Tibial artery (tissue), 4 donors: Measurements from ENCODE around the gene SMC3.
A peak's percentile ranks its signal among the peaks of the same experiment; 100 is the strongest.

Experiments
- DNase-seq, 2 donors: peaks; one replicate each; pipeline ENCODE4 v3.0.0-alpha.2; 2019
- H3K27ac ChIP-seq, 2 donors: fragments of 200-600 bp; sonication (generic) in 1 of 2; 1 replicate in 1 of 2; 2 replicates in 1 of 2; pipeline ENCODE4 v1.5.1; 2018 to 2019; ENCODE audit warnings: mild to moderate bottlenecking in 1 of 2
- H3K27me3 ChIP-seq, 2 donors: fragments of 200-600 bp; sonication (generic) in 1 of 2; one replicate each; pipeline versions ENCODE4 v1.5.1 to v1.6.0; 2016 to 2019
- H3K36me3 ChIP-seq, 3 donors: fragments of 200-600 bp; sonication (generic) in 2 of 3; one replicate each; pipeline ENCODE4 v1.5.1; 2016 to 2019; ENCODE audit warnings: mild to moderate bottlenecking in 2 of 3
- H3K4me1 ChIP-seq, 4 donors: fragments of 200-600 bp; sonication (generic) in 2 of 4; 1 replicate in 3 of 4; 2 replicates in 1 of 4; pipeline ENCODE4 v1.5.1; 2016 to 2019
- H3K4me3 ChIP-seq, 2 donors: fragments of 200-600 bp; sonication (generic) in 1 of 2; 1 replicate in 1 of 2; 2 replicates in 1 of 2; pipeline ENCODE4 v1.5.1; 2018 to 2019; ENCODE audit warnings: mild to moderate bottlenecking in 2 of 2
- H3K9me3 ChIP-seq, 3 donors: fragments of 200-600 bp; sonication (generic) in 1 of 3; one replicate each; pipeline ENCODE4 v1.5.1; 2016 to 2019
- CTCF ChIP-seq, 2 experiments: fragments of 200-600 bp in 1 of 2; fragments of 450-650 bp in 1 of 2; IDR thresholded peaks; one replicate each; pipeline ENCODE4 v1.5.1; 2017 to 2019; ENCODE audit warnings: antibody characterized with exemption in 2 of 2, mild to moderate bottlenecking in 1 of 2, moderate library complexity in 1 of 2
- intact Hi-C: fragments of 100-400 bp; cut with DNase I; formaldehyde crosslinking; loops from one replicate; pipeline ENCODE4 v1.15.0; 2023; ENCODE audit warnings: low total_unique reads

SMC3 gene

GRCh38 chr10:110556969-110557601 is 10.4 kb upstream of the SMC3 start:
- no peaks in the 10 kb centered on the region for H3K9me3 ChIP-seq
- no peaks in the 10 kb centered on the region for H3K4me1 ChIP-seq
- no peak overlapping the region for H3K4me3 ChIP-seq
- TF ChIP-seq CTCF (IDR thresholded peaks at IDR 0.05) = peak; percentile 52 to 63
- DNase-seq = peak in 1 of 2 donors; percentile 36
- H3K27ac ChIP-seq = no peak overlapping the region
- H3K27me3 ChIP-seq = peaks cover 0 to 15% of the 10 kb centered on the region in 2 donors
- intact Hi-C loops = loop anchor here (5.0 kb wide), 1 partner anchor 1005 kb away; no protein-coding TSS in a partner anchor
- no peaks in the 10 kb centered on the region for H3K36me3 ChIP-seq

- no peaks in the 10 kb centered on the region for H3K9me3 ChIP-seq
- TF ChIP-seq CTCF (IDR thresholded peaks at IDR 0.05) = no peak
- no peaks in the 10 kb centered on the region for H3K4me1 ChIP-seq
- DNase-seq = no peak
- no peak overlapping the region for H3K4me3 ChIP-seq
- H3K36me3 ChIP-seq = no peaks in the 10 kb centered on the region
- H3K27ac ChIP-seq = no peak overlapping the region
- peaks cover 0 to 12% of the 10 kb centered on the region in 2 donors for H3K27me3 ChIP-seq
- intact Hi-C loops = loop anchor here (5.0 kb wide), 1 partner anchor 1004 kb away; no protein-coding TSS in a partner anchor
Measured at GRCh38 chr10:110558041-110558440, 9.5 kb upstream of the SMC3 start.

GRCh38 chr10:110560012-110560411 is 7.5 kb upstream of the SMC3 start:
- Histone ChIP-seq H3K9me3 (no peaks in the 10 kb centered on the region), H3K27ac (no peak overlapping the region), H3K4me3 (no peak overlapping the region), H3K36me3 (no peaks in the 10 kb centered on the region), H3K4me1 (no peaks in the 10 kb centered on the region), H3K27me3 (peaks cover 0 to 17% of the 10 kb centered on the region in 2 donors)
- intact Hi-C loops = no loop called here
- TF ChIP-seq CTCF (IDR thresholded peaks at IDR 0.05) = no peak
- DNase-seq = no peak

GRCh38 chr10:110561292-110561691 is 6.2 kb upstream of the SMC3 start:
- H3K4me1 ChIP-seq = peaks cover 0 to under 1% (median under 1%) of the 10 kb centered on the region in 4 donors
- DNase-seq = no peak
- intact Hi-C loops = no loop called here
- no peak overlapping the region for H3K4me3 ChIP-seq
- no peaks in the 10 kb centered on the region for H3K36me3 ChIP-seq
- H3K9me3 ChIP-seq = no peaks in the 10 kb centered on the region
- peaks cover 0 to 17% of the 10 kb centered on the region in 2 donors for H3K27me3 ChIP-seq
- TF ChIP-seq CTCF (IDR thresholded peaks at IDR 0.05) = no peak
- H3K27ac ChIP-seq = no peak overlapping the region

GRCh38 chr10:110562348-110562747 is 5.1 kb upstream of the SMC3 start:
- no peak for TF ChIP-seq CTCF (IDR thresholded peaks at IDR 0.05)
- intact Hi-C loops = no loop called here
- H3K4me3 ChIP-seq = no peak overlapping the region
- no peaks in the 10 kb centered on the region for H3K36me3 ChIP-seq
- no peak overlapping the region for H3K27ac ChIP-seq
- H3K4me1 ChIP-seq = peaks cover 0 to 7% (median 5%) of the 10 kb centered on the region in 4 donors
- DNase-seq = no peak
- no peaks in the 10 kb centered on the region for H3K9me3 ChIP-seq
- peaks cover 0 to 12% of the 10 kb centered on the region in 2 donors for H3K27me3 ChIP-seq
